Progenitor cell of endocrine pancreas (in vitro differentiated cells): ENCODE data around the gene STK33. TPM values are rescaled to one million over a fixed set of nuclear protein-coding genes. Genes with fewer than 3 reads are reported as not detected.

ENCODE experiments used
- DNase-seq: peaks from one replicate; pipeline ENCODE4 v3.0.0; 2021; ENCODE audit warnings: low spot score; ENCODE audit not compliant: unreplicated experiment
- H3K27ac Mint-ChIP-seq: 2 replicates; pipeline ENCODE4 v1.8.0; 2021; ENCODE audit warnings: mild to moderate bottlenecking, moderate library complexity, mixed read lengths
- H3K27me3 Mint-ChIP-seq: 2 replicates; pipeline ENCODE4 v1.8.0; 2021; ENCODE audit warnings: mixed read lengths
- H3K36me3 Mint-ChIP-seq: 2 replicates; pipeline ENCODE4 v1.8.0; 2022; ENCODE audit warnings: mixed read lengths; ENCODE audit not compliant: insufficient read depth
- H3K4me1 Mint-ChIP-seq: 2 replicates; pipeline ENCODE4 v1.8.0; 2021; ENCODE audit warnings: low read depth, mixed read lengths
- H3K4me3 Mint-ChIP-seq: 2 replicates; pipeline ENCODE4 v1.8.0; 2021; ENCODE audit warnings: low read depth, mild to moderate bottlenecking, moderate library complexity, mixed read lengths
- H3K9me3 Mint-ChIP-seq: 2 replicates; pipeline ENCODE4 v1.8.0; 2021; ENCODE audit warnings: low read depth, mixed read lengths
- total RNA-seq: library from RNA; stranded (reverse); gene quantifications from 2 replicates; pipeline ENCODE4 v1.2.1, GENCODE V29; 2021
- TF ChIP-seq, protein P1 (sequence below): fragments of 200-600 bp; sonication (generic); IDR thresholded peaks from one replicate; pipeline ENCODE4 v1.5.0; 2021; ENCODE audit warnings: antibody characterized with exemption, mild to moderate bottlenecking; ENCODE audit not compliant: unreplicated experiment

The STK33 gene
- total RNA-seq, 1 donor from 2014 or later = 23.4 TPM

GRCh38 chr11:8612522-8612921, 18.5 kb upstream of the STK33 start:
- no peak for DNase-seq
- Mint-ChIP-seq H3K9me3 (no peaks in the 10 kb centered on the region), H3K4me1 (no peaks in the 10 kb centered on the region), H3K27ac (no peak overlapping the region), H3K36me3 (no peaks in the 10 kb centered on the region), H3K4me3 (no peak overlapping the region), H3K27me3 (peaks cover 3% of the 10 kb centered on the region)
- TF ChIP-seq, protein P1, sequence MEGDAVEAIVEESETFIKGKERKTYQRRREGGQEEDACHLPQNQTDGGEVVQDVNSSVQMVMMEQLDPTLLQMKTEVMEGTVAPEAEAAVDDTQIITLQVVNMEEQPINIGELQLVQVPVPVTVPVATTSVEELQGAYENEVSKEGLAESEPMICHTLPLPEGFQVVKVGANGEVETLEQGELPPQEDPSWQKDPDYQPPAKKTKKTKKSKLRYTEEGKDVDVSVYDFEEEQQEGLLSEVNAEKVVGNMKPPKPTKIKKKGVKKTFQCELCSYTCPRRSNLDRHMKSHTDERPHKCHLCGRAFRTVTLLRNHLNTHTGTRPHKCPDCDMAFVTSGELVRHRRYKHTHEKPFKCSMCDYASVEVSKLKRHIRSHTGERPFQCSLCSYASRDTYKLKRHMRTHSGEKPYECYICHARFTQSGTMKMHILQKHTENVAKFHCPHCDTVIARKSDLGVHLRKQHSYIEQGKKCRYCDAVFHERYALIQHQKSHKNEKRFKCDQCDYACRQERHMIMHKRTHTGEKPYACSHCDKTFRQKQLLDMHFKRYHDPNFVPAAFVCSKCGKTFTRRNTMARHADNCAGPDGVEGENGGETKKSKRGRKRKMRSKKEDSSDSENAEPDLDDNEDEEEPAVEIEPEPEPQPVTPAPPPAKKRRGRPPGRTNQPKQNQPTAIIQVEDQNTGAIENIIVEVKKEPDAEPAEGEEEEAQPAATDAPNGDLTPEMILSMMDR = no peak

- Mint-ChIP-seq H3K27ac (no peak overlapping the region), H3K4me3 (no peak overlapping the region), H3K9me3 (no peaks in the 10 kb centered on the region), H3K27me3 (peaks cover 3% of the 10 kb centered on the region), H3K36me3 (no peaks in the 10 kb centered on the region), H3K4me1 (no peaks in the 10 kb centered on the region)
- no peak for DNase-seq
- TF ChIP-seq, protein P1 = no peak
Measured at GRCh38 chr11:8610532-8611116, 16.6 kb upstream of the STK33 start.

- TF ChIP-seq, protein P1 = no peak
- no peak for DNase-seq
- no peaks in the 10 kb centered on the region for H3K9me3 Mint-ChIP-seq
- H3K4me1 Mint-ChIP-seq = no peaks in the 10 kb centered on the region
- no peak overlapping the region for H3K4me3 Mint-ChIP-seq
- H3K27me3 Mint-ChIP-seq = peaks cover 3% of the 10 kb centered on the region
- H3K27ac Mint-ChIP-seq = no peak overlapping the region
- H3K36me3 Mint-ChIP-seq = no peaks in the 10 kb centered on the region
Measured at GRCh38 chr11:8608652-8609051, 14.6 kb upstream of the STK33 start.

DNA sequence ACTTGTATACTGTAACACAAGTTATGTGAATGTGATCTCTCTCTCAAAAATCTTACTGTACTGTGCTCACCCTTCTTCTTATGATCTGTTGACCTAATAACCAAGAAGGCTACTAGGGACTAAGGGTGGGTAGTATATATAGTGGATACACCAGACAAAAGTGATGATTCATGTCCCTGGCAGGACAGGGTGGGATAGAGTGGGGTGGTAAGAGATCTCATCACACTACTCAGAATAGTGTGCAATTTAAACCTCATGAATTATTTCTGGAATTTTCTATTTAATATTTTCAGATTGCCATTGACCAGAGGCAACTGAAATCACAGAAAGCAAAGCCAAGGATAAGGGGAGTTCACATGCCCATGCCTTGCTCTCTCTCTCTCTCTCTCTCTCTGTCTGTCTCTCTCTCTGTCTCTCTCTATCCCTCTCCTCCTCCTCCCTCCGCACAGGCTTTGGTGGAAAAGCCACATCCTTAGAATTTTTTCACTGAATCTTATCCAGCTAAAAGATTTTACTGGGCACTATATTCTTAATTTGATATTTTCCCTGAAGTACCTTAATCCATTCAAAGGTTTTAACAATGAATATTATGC, 12.0 kb upstream of the STK33 start:
- DNase-seq = no peak
- TF ChIP-seq, protein P1 = no peak
- Mint-ChIP-seq H3K4me1 (no peaks in the 10 kb centered on the region), H3K27ac (no peak overlapping the region), H3K36me3 (no peaks in the 10 kb centered on the region), H3K27me3 (peaks cover 3% of the 10 kb centered on the region), H3K9me3 (no peaks in the 10 kb centered on the region), H3K4me3 (no peak overlapping the region)

DNA sequence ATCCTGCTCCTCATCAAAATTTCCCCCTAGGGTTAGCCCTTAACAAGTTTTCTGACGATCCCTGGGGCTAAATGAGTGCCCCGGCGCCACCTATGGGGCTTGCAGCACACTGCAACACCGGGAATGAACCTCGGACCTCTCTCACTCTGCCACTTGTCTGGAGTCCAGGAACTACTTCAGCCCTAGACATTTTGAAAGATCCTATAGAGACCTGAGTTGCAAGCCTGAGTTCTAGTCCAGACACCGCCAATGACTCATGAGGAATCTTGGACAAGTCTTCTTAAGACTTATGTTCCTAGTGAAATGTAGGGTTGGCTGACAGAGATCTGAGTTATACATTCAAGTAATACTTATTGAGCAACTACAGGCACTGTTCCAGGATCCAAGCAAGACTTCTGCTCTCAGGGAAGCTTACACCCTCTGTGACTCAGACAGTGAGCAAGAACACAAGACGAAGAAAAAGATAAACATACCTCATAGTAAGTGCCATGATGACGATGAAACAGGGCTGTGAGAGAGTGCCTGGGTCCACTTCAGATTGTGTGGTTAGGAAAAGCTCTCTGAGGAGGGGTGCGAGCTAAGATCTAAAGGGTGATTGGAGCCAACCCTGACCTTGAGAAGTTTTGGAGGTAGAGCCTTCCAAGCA, 10.2 kb upstream of the STK33 start:
- peak; percentile 34 for DNase-seq
- Mint-ChIP-seq H3K9me3 (no peaks in the 10 kb centered on the region), H3K27me3 (no peaks in the 10 kb centered on the region), H3K4me3 (no peak overlapping the region), H3K36me3 (no peaks in the 10 kb centered on the region), H3K4me1 (no peaks in the 10 kb centered on the region), H3K27ac (no peak overlapping the region)
- TF ChIP-seq, protein P1 = peak; percentile 69
